ENCODE measurements around the gene ADAMTS9.

Gene ADAMTS9

GRCh38 chr3:64571982-64572381 is 115.8 kb downstream of the ADAMTS9 start:
- DNase-seq (ENCODE audit: extremely low spot score): no peak
- TF ChIP-seq, protein P1, sequence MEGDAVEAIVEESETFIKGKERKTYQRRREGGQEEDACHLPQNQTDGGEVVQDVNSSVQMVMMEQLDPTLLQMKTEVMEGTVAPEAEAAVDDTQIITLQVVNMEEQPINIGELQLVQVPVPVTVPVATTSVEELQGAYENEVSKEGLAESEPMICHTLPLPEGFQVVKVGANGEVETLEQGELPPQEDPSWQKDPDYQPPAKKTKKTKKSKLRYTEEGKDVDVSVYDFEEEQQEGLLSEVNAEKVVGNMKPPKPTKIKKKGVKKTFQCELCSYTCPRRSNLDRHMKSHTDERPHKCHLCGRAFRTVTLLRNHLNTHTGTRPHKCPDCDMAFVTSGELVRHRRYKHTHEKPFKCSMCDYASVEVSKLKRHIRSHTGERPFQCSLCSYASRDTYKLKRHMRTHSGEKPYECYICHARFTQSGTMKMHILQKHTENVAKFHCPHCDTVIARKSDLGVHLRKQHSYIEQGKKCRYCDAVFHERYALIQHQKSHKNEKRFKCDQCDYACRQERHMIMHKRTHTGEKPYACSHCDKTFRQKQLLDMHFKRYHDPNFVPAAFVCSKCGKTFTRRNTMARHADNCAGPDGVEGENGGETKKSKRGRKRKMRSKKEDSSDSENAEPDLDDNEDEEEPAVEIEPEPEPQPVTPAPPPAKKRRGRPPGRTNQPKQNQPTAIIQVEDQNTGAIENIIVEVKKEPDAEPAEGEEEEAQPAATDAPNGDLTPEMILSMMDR (IDR thresholded peaks at IDR 0.05; ENCODE audit: control extremely low read depth, extremely low read depth, low read depth, missing control alignments): no peak
- ChIA-PET CTCF (no interaction called here), POLR2A (no interaction called here)

- TF ChIP-seq, protein P1 (IDR thresholded peaks at IDR 0.05; ENCODE audit: control extremely low read depth, extremely low read depth, low read depth, missing control alignments): no peak
- ChIA-PET CTCF (interaction anchor here (1.8 kb wide), 1 partner anchor 35 kb away, joined by 4 read pairs; no protein-coding TSS in a partner anchor), POLR2A (no interaction called here)
- no peak for DNase-seq (ENCODE audit: extremely low spot score)
Measured at GRCh38 chr3:64568895-64569517, 118.8 kb downstream of the ADAMTS9 start.

DNA sequence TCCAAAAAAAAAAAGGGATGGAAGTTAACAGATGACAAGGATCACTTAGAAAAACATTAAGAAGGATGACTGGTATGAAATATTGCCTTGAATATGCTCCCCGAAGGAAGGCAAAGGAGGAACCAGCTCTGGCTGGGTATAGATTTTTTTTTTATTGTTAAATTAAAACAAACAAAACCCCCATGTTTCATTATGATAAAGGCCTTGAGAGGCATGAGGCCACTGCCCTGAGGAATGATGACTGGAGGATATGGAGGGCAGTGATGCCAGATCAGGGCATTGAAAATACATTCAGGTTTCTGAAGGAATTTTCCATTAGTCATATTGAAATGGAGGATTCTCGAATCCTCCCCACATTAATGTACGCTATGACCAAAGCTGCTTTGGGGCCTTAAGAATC is 120.9 kb downstream of the ADAMTS9 start:
- POLR2A ChIA-PET: no interaction called here
- no peak for DNase-seq (ENCODE audit: extremely low spot score)
- CTCF ChIA-PET: interaction anchor here (1.1 to 1.2 kb wide), 2 partner anchors 8 to 9 kb away, joined by 4 read pairs; no protein-coding TSS in a partner anchor
- TF ChIP-seq, protein P1 (IDR thresholded peaks at IDR 0.05; ENCODE audit: control extremely low read depth, extremely low read depth, low read depth, missing control alignments): no peak

- TF ChIP-seq, protein P1 (IDR thresholded peaks at IDR 0.05; ENCODE audit: control extremely low read depth, extremely low read depth, low read depth, missing control alignments): no peak
- no peak for DNase-seq (ENCODE audit: extremely low spot score)
- ChIA-PET CTCF (no interaction called here), POLR2A (no interaction called here)
Measured at GRCh38 chr3:64563751-64564150, 124.0 kb downstream of the ADAMTS9 start.

- CTCF ChIA-PET: interaction anchor here (1.5 kb wide), 1 partner anchor 28 kb away, joined by 6 read pairs; no protein-coding TSS in a partner anchor
- POLR2A ChIA-PET: no interaction called here
- DNase-seq (ENCODE audit: extremely low spot score): no peak
- TF ChIP-seq, protein P1 (IDR thresholded peaks at IDR 0.05; ENCODE audit: control extremely low read depth, extremely low read depth, low read depth, missing control alignments): no peak
Measured at GRCh38 chr3:64561868-64562267, 125.9 kb downstream of the ADAMTS9 start.

GRCh38 chr3:64561325-64561843 is 126.4 kb downstream of the ADAMTS9 start:
- CTCF ChIA-PET: no interaction called here
- DNase-seq (ENCODE audit: extremely low spot score): no peak
- TF ChIP-seq, protein P1 (IDR thresholded peaks at IDR 0.05; ENCODE audit: control extremely low read depth, extremely low read depth, low read depth, missing control alignments): no peak
- POLR2A ChIA-PET: no interaction called here

All from GM10248 (cell line).